Psoas muscle (tissue), 8 donors: ENCODE data around the gene TMEM256. TPM values are rescaled to one million over a fixed set of nuclear protein-coding genes. Genes with fewer than 3 reads are reported as not detected.

Source experiments
- ATAC-seq, 4 donors: fragments of 200-7000 bp; cut with Tn5 transposase; one replicate each; pipeline ENCODE4 v1.9.1; 2020; ENCODE audit warnings: moderate library complexity in 3 of 4, mild to moderate bottlenecking in 2 of 4
- DNase-seq, 2 donors: peaks; one replicate each; pipeline ENCODE4 v3.0.0-alpha.2; 2020
- H3K27ac ChIP-seq: fragments of 200-600 bp; one replicate; pipeline ENCODE4 v1.8.0; 2022
- H3K27me3 ChIP-seq, 3 donors: fragments of 200-600 bp in 1 of 3; one replicate each; pipeline versions ENCODE4 v1.6.1 to v1.8.0; 2013 to 2022; ENCODE audit warnings: low read length in 2 of 3, mild to moderate bottlenecking in 2 of 3, moderate library complexity in 1 of 3; ENCODE audit not compliant: insufficient read depth in 3 of 3
- H3K36me3 ChIP-seq, 2 donors: fragments of 200-600 bp in 1 of 2; one replicate each; pipeline versions ENCODE4 v1.6.1 to v1.8.0; 2013 to 2022; ENCODE audit warnings: low read depth in 1 of 2, mild to moderate bottlenecking in 1 of 2, moderate library complexity in 1 of 2; ENCODE audit not compliant: insufficient read depth in 1 of 2
- H3K4me1 ChIP-seq: fragments of 200-600 bp; one replicate; pipeline ENCODE4 v1.8.0; 2022
- H3K4me3 ChIP-seq: fragments of 200-600 bp; one replicate; pipeline ENCODE4 v1.8.0; 2022; ENCODE audit warnings: mild to moderate bottlenecking
- H3K9me3 ChIP-seq: fragments of 200-600 bp; one replicate; pipeline ENCODE4 v1.8.0; 2022
- WGBS, 3 donors: extraction: QIAGEN DNeasy Blood & Tissue Kit; methylation state at CpG; one replicate each; pipeline versions ENCODE4 v1.1.6 to v1.1.7; 2013; 5-methylcytosine and 5-hydroxymethylcytosine counted together
- intact Hi-C, 2 donors: fragments of 100-400 bp; cut with DNase I; formaldehyde crosslinking; loops; one replicate each; pipeline versions ENCODE4 v1.11.0 to v1.14.2; 2022
- polyA plus RNA-seq, 3 donors: library from polyadenylated mRNA; stranded (reverse); fragments of 200-250 nt; gene quantifications; one replicate each; pipeline ENCODE4 v1.2.3, GENCODE V29; 2013
- total RNA-seq, 4 donors: library from RNA; stranded (reverse); fragmentation: NEBNext Ultra II Directional in 2 of 4; extraction: Animal tissue kit (Norgen Biotek cat#: 25700) in 2 of 4; gene quantifications; one replicate each; pipeline versions ENCODE4 v1.2.1 to v1.2.4, GENCODE V29; 2021 to 2023
- TF ChIP-seq, protein P1 (sequence below): fragments of 200-600 bp; IDR thresholded peaks from one replicate; pipeline ENCODE4 v1.8.0; 2022; ENCODE audit warnings: antibody characterized with exemption
- donor health status: healthy with polysubstance abuse.
- donor health status: DM: no; HTN: no; CAD: no; lungs with moderate emphysema.
- donor health status: Bipolar disorder and iron deficiency.
- donor health status: healthy.
- donor health status: DM: yes; HTN: yes; CAD: no.
- donor health status: DM: no; HTN: no; CAD: no.
- donor health status: DM: no; HTN: no; CAD: no.
- donor health status: DM: yes; HTN: yes; CAD: no.

TMEM256 gene
- total and polyA plus RNA-seq, 7 donors, result 47.1 to 80.4 (median 62.4) TPM

DNA sequence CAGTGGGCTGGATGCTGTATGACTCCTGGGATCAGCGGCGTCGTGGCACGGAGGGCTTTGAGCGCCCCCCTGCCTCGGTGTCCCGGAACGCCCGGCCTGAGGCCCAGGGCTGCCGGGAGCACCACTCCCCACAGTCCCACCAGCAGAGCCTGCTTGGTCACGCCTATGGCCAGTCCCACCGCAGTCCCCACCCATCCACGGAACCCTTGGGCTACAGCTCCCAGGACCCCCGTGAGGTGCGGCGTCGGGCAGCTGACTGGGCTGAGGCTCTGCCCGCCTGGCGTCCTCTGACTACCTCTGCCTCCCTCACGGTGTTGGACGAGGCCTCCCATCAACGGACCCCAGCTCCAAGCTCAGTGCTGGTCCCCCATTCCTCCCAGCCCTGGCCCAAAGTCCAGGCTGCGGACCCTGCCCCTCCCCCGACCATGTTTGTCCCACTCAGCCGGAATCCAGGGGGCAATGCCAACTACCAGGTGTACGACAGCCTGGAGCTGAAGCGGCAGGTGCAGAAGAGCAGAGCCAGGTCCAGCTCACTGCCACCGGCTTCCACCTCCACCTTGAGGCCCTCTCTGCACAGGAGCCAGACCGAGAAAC, 23.1 kb upstream of the TMEM256 start:
- Histone ChIP-seq H3K4me1 (no peaks in the 10 kb centered on the region), H3K27me3 (no peaks in the 10 kb centered on the region), H3K27ac (no peak overlapping the region), H3K36me3 (no peaks in the 10 kb centered on the region), H3K4me3 (no peak overlapping the region), H3K9me3 (no peaks in the 10 kb centered on the region)
- TF ChIP-seq, protein P1, sequence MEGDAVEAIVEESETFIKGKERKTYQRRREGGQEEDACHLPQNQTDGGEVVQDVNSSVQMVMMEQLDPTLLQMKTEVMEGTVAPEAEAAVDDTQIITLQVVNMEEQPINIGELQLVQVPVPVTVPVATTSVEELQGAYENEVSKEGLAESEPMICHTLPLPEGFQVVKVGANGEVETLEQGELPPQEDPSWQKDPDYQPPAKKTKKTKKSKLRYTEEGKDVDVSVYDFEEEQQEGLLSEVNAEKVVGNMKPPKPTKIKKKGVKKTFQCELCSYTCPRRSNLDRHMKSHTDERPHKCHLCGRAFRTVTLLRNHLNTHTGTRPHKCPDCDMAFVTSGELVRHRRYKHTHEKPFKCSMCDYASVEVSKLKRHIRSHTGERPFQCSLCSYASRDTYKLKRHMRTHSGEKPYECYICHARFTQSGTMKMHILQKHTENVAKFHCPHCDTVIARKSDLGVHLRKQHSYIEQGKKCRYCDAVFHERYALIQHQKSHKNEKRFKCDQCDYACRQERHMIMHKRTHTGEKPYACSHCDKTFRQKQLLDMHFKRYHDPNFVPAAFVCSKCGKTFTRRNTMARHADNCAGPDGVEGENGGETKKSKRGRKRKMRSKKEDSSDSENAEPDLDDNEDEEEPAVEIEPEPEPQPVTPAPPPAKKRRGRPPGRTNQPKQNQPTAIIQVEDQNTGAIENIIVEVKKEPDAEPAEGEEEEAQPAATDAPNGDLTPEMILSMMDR, result no peak
- 88 to 92% (median 88%) methylated on average over 28 to 29 of the region's 29 CpGs for WGBS, 3 donors
- ATAC-seq, result no peak
- intact Hi-C loops, result no loop called here
- no peak for DNase-seq

DNA sequence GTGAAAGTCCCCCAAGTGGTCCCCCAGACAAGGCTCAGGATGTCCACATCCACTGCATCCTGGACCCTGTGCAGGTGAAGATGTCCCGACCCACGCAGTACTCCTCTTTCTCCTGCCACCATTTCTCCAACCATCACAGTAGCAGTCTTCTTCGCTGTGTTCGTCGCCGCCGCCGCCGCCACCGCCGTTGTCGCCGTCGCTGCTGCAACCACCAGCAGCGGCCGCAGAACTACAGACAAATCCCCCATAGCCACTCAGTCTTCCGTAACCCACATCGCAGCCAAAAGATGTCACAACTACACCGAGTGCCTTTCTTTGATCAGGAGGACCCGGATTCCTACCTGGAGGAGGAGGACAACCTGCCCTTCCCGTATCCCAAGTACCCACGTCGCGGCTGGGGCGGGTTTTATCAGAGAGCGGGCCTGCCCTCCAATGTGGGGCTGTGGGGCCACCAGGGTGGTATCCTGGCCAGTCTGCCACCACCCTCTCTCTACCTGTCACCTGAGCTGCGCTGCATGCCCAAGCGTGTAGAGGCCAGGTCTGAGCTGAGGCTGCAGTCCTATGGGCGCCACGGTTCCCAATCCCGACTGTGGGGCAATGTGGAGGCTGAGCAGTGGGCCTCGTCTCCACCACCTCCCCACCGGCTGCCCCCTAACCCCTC, 22.4 kb upstream of the TMEM256 start:
- Histone ChIP-seq H3K27me3 (no peaks in the 10 kb centered on the region), H3K36me3 (no peaks in the 10 kb centered on the region), H3K4me3 (no peak overlapping the region), H3K27ac (no peak overlapping the region), H3K4me1 (no peaks in the 10 kb centered on the region), H3K9me3 (no peaks in the 10 kb centered on the region)
- DNase-seq (no peak), ATAC-seq (no peak)
- WGBS, 3 donors, result 92 to 94% (median 93%) methylated on average over 33 of the region's 33 CpGs
- TF ChIP-seq, protein P1, result no peak
- intact Hi-C loops, result no loop called here

DNA sequence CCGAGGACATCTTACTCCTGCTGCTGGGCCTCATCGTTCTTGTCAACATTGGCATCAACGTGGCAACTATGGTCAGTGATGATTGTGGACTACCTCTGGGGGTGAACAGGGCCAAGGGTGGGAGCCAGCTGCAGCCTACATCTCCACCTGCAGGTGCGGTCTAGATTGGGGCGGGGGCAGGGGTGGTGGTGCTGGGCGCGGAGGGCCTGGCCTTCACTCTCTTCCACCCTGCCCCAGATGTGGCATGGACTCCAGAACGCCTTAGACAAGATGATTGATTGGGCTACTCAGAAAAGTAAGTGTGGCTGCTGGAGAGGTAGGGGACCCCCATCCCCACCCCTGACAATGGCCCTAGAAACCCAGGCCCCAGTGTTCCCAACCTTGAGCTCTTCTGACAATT, 21.9 kb upstream of the TMEM256 start:
- Histone ChIP-seq H3K27me3 (no peaks in the 10 kb centered on the region), H3K36me3 (no peaks in the 10 kb centered on the region), H3K27ac (no peak overlapping the region), H3K4me3 (no peak overlapping the region), H3K4me1 (no peaks in the 10 kb centered on the region), H3K9me3 (no peaks in the 10 kb centered on the region)
- 84 to 91% (median 88%) methylated on average over 8 of the region's 8 CpGs for WGBS, 3 donors
- intact Hi-C loops, result no loop called here
- no peak for ATAC-seq
- TF ChIP-seq, protein P1, result no peak
- DNase-seq, result no peak

DNA sequence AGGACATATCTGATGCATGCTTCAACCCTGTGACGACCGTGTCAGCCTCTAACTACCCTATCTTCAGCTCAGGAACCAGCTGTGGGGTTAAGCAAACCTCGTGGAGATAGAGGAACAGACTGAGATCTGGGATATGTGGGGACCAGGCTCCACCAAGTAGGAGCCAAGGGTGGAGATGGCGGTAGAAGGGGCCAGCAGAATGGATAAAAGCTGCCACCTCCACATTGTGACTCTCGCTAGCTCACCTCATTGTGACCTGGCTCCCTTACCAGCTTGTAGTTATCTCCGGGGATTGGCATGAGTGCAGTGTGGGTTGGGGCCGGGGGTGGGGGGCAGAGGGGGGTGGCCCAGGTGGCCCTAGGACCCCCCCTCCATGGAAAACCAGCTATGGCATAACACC, 21.4 kb upstream of the TMEM256 start, which contains the start of gene SPEM2:
TSS of gene SPEM2 (plus strand) at position 301 of the 400 bp plus-strand sequence. CDS start at position 374, 73 bp downstream.
- H3K27me3 ChIP-seq, result no peaks in the 10 kb centered on the region
- no peak within 1 kb of the TSS for H3K4me3 ChIP-seq
- no peaks in the 10 kb centered on the region for H3K36me3 ChIP-seq
- ATAC-seq (no peak), DNase-seq (no peak)
- WGBS, 3 donors, result 75 to 87% (median 80%) methylated on average over 6 to 7 of the region's 7 CpGs
- H3K4me1 ChIP-seq, result no peaks in the 10 kb centered on the region
- TF ChIP-seq, protein P1, result no peak
- H3K9me3 ChIP-seq, result no peaks in the 10 kb centered on the region
- intact Hi-C loops, result no loop called here
- no peak within 1 kb of the TSS for H3K27ac ChIP-seq
